Stimulated activated naive CD4-positive, alpha-beta T cell (primary cell): Measurements from ENCODE around the gene CDYL.

Experiments used
- DNase-seq, 6 experiments: peaks; one replicate each; lab custom pipeline; 2025; lab: John Stamatoyannopoulos, UW

The CDYL gene

GRCh38 chr6:4776131-4776492 lies at the start of gene CDYL:
Gene CDYL, plus strand, starts transcription at chr6:4776404. Its CDS starts 380 bp downstream, at chr6:4776784.
- peak; percentile 73 to 89 (median 80) for DNase-seq

- no peak for DNase-seq
Observed at GRCh38 chr6:4726645-4727044, 49.6 kb upstream of the CDYL start.

- no peak for DNase-seq
Observed at GRCh38 chr6:4727217-4727616, 49.0 kb upstream of the CDYL start.

GRCh38 chr6:4727671-4728435 lies 48.4 kb upstream of the CDYL start:
- no peak for DNase-seq

- DNase-seq, result no peak
Observed at GRCh38 chr6:4728436-4728769, 47.8 kb upstream of the CDYL start.

- no peak for DNase-seq
Observed at GRCh38 chr6:4728926-4729325, 47.3 kb upstream of the CDYL start.

GRCh38 chr6:4731996-4732395 lies 44.2 kb upstream of the CDYL start:
- no peak for DNase-seq

GRCh38 chr6:4732691-4733315 lies 43.4 kb upstream of the CDYL start:
- DNase-seq, result no peak

- no peak for DNase-seq
Observed at GRCh38 chr6:4736371-4736873, 39.8 kb upstream of the CDYL start.

- DNase-seq, result no peak
Observed at GRCh38 chr6:4740032-4740431, 36.2 kb upstream of the CDYL start.

- no peak for DNase-seq
Observed at GRCh38 chr6:4743062-4743461, 33.1 kb upstream of the CDYL start.

GRCh38 chr6:4743926-4744325 lies 32.3 kb upstream of the CDYL start:
- DNase-seq, result no peak

- no peak for DNase-seq
Observed at GRCh38 chr6:4747588-4747987, 28.6 kb upstream of the CDYL start.

- DNase-seq, result no peak
Observed at GRCh38 chr6:4751823-4752464, 24.3 kb upstream of the CDYL start.

- no peak for DNase-seq
Observed at GRCh38 chr6:4756247-4756646, 20.0 kb upstream of the CDYL start.

GRCh38 chr6:4759997-4760396 lies 16.2 kb upstream of the CDYL start:
- no peak for DNase-seq

GRCh38 chr6:4760773-4761172 lies 15.4 kb upstream of the CDYL start:
- DNase-seq, result no peak

GRCh38 chr6:4762294-4762693 lies 13.9 kb upstream of the CDYL start:
- no peak for DNase-seq

GRCh38 chr6:4763921-4764320 lies 12.3 kb upstream of the CDYL start:
- no peak for DNase-seq

GRCh38 chr6:4768815-4769214 lies 7.4 kb upstream of the CDYL start:
- no peak for DNase-seq

- no peak for DNase-seq
Observed at GRCh38 chr6:4772750-4773149, 3.5 kb upstream of the CDYL start.

- no peak for DNase-seq
Observed at GRCh38 chr6:4773181-4773580, 3.0 kb upstream of the CDYL start.

- DNase-seq, result no peak
Observed at GRCh38 chr6:4774296-4774695, 1.9 kb upstream of the CDYL start.
